Measurements from ENCODE around the gene RYR1.
"Not testable (repeated sequence)": the region's sequence is repeated elsewhere in the genome, so short reads cannot be mapped to it uniquely, and the experiment has no call there.

The RYR1 gene

DNA sequence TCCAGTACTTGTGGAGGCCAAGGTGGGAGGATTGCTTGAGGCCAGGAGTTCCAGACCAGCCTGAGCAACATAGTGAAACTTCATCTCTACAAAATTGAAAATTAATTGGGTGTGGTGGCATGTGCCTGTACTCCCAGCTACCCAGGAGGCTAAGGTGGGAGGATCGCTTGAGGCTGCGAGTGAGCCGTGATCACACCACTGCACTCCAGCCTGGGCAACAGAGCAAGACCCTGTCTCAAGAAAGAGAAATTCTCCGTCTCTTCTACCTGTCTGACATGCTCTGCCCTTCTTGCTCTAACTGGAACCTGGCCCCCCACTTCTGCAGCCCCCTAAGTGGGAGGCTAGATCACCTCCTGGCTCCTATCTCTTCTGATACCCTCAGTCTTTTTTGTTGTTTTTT is 192.9 kb downstream of the RYR1 start:
- H3K4me3 ChIP-seq (ENCODE audit: low read length), result no peak overlapping the region
- DNase-seq (ENCODE audit: low read depth), result no peak
- TF ChIP-seq, protein P1, sequence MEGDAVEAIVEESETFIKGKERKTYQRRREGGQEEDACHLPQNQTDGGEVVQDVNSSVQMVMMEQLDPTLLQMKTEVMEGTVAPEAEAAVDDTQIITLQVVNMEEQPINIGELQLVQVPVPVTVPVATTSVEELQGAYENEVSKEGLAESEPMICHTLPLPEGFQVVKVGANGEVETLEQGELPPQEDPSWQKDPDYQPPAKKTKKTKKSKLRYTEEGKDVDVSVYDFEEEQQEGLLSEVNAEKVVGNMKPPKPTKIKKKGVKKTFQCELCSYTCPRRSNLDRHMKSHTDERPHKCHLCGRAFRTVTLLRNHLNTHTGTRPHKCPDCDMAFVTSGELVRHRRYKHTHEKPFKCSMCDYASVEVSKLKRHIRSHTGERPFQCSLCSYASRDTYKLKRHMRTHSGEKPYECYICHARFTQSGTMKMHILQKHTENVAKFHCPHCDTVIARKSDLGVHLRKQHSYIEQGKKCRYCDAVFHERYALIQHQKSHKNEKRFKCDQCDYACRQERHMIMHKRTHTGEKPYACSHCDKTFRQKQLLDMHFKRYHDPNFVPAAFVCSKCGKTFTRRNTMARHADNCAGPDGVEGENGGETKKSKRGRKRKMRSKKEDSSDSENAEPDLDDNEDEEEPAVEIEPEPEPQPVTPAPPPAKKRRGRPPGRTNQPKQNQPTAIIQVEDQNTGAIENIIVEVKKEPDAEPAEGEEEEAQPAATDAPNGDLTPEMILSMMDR (conservative IDR thresholded peaks at IDR 0.05; ENCODE audit: low read depth, low read length), result no peak

DNA sequence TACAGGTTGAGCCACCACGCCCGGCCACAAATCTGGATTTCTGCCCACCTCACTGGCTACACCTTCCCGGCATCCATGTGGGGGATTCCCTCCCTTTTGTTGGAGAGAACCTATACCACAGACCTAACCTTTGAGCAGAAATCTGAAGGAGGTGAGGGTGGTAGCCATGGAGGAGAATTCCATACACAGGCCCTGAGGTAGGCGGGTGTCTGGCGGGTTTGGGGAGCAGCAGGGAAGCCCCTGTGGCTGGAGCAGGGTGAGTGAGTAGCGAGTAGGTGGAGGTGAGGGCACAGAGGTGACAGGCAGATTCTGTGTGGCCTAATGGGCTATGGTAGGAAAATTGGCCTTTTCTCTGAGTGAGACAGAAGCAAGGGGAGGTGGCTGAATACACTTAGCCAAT is 196.1 kb downstream of the RYR1 start:
- no peak for DNase-seq (ENCODE audit: low read depth)
- TF ChIP-seq, protein P1 (conservative IDR thresholded peaks at IDR 0.05; ENCODE audit: low read depth, low read length), result no peak
- no peak overlapping the region for H3K4me3 ChIP-seq (ENCODE audit: low read length)

DNA sequence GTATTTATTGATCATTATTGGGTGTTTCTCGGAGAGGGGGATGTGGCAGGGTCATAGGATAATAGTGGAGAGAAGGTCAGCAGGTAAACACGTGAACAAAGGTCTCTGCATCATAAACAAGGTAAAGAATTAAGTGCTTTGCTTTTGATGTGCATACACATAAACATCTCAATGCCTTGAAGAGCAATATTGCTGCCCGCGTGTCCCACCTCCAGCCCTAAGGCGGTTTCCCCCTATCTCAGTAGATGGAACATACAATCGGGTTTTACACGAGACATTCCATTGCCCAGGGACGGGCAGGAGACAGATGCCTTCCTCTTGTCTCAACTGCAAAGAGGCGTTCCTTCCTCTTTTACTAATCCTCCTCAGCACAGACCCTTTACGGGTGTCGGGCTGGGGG is 197.8 kb downstream of the RYR1 start:
- H3K4me3 ChIP-seq (ENCODE audit: low read length); DNase-seq (ENCODE audit: low read depth): not testable (repeated sequence)

- H3K4me3 ChIP-seq (ENCODE audit: low read length); DNase-seq (ENCODE audit: low read depth): not testable (repeated sequence)
Observed at GRCh38 chr19:38631811-38632475, 198.5 kb downstream of the RYR1 start.

DNA sequence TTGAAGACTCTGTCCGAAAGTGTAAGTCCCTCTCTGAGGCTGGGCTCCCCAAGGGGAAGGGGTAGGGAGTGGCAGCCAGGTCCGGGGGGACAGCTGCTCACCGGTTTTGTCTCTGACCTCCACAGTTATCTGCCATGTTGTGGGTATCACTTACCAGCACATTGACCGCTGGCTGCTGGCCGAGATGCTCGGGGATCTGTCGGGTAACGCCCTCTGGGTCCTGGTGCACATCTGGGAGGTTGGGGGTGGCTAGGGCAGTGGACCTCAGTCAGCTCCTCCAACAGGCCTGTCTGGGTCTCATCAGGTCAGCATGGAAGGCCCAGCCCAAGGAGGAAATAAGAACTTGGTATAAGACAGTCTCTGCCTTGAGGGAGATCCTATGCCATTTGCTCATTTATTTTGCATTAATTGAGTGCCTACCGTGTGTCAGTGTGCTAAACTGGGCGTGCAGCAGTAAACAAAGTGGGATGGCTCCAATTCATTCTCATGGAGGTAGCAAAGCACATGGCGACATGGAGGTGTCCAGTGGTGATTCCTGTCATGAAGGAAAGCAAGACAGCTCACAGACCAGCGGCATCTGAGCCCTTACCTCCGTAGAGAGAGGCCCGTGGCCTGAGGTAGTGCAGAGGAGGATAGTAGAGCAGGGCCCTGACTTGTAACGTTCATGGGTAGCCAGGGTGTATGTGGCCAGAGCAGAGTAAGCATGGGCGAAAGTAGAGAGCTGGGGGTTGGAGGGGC is 199.2 kb downstream of the RYR1 start:
- TF ChIP-seq, protein P1 (conservative IDR thresholded peaks at IDR 0.05; ENCODE audit: low read depth, low read length), result no peak

GRCh38 chr19:38634757-38635482 is 201.4 kb downstream of the RYR1 start:
- TF ChIP-seq, protein P1 (conservative IDR thresholded peaks at IDR 0.05; ENCODE audit: low read depth, low read length), result peak; percentile 91
- DNase-seq (ENCODE audit: low read depth), result no peak
- H3K4me3 ChIP-seq (ENCODE audit: low read length), result no peak overlapping the region

More for the DNA sequence above, 199.2 kb downstream of the RYR1 start:
- H3K4me3 ChIP-seq (ENCODE audit: low read length), result no peak overlapping the region
- DNase-seq (ENCODE audit: low read depth), result no peak

DNA sequence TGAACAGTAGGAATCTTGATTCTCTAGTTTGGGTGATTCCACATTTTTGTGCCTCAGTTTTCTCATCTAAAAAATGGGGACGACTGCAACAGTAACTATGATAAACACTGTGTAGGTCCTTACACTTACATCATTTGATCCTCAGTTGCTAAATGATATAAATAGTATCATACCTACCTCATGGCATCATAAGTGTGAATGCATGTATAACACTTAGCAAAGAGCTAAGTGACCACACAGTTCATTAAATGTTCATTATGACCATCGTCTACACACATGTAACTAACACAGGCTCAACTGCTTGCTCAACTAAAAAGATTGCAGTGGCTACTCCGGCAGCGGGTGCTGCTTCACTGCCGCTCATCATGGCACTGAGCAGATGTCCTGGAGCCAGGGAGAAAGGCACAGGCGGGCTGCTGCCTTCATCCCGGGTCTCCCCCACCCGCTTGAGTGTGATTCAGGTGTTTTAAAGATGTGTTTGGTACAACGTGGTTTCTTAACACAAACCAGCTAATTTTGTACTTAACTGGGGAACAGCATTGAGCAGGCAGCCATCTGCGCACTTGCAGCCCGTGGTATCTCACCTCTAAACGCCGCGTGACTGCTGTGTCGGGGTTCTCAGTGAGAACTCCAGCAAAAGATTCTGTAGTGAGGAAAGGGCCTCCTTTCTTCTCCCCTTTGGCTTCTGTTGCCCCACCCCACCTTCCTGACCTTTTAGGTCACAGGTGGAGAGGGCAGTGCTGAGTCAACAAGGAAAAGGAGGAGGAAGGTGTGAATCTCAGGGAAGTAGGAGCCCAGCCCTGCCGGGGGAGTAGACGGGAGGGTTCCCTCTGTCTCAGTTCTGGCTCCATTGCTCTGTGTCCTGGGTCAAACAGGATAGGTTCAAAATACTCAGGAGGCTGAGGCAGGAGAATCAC is 202.2 kb downstream of the RYR1 start:
- no peak for DNase-seq (ENCODE audit: low read depth)
- TF ChIP-seq, protein P1 (conservative IDR thresholded peaks at IDR 0.05; ENCODE audit: low read depth, low read length), result no peak
- no peak overlapping the region for H3K4me3 ChIP-seq (ENCODE audit: low read length)
